ENCODE measurements around the gene OR5H14.

DNA sequence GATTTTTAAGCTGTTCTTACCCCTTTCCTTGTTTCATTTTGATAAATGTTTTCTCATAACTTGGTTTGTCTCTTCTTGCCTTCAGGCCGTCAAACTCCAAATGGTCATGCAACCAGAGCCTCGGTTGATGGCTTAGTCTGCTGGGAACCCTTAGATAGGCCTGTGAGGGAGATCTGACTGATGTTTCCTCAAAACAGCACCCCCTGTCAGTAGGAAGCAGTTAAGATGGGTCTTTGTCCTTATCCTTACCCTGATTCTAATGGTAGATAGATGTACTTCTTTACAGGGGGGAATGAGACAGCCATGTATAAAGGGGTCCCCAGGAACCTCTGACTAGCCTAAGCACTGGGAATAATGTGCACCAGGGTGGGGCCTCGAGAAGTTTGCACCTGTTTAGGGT is 33.0 kb upstream of the OR5H14 start:
- TF ChIP-seq STAT1 (conservative IDR thresholded peaks at IDR 0.05) (no peak), POLR2A (IDR thresholded peaks at IDR 0.05; ENCODE audit: low read depth, low read length) (no peak), TAF1 (IDR thresholded peaks at IDR 0.05; ENCODE audit: borderline replicate concordance, low read depth, low read length) (no peak), SUZ12 (IDR thresholded peaks at IDR 0.05; ENCODE audit: unreplicated experiment) (no peak), NBN (IDR thresholded peaks at IDR 0.05) (no peak), SRF (IDR thresholded peaks at IDR 0.05; ENCODE audit: low read depth in 2 of 2, low read length in 2 of 2) (no peak), MXI1 (IDR thresholded peaks at IDR 0.05; ENCODE audit: low read depth, low read length) (no peak), RELA (IDR thresholded peaks at IDR 0.05; ENCODE audit: borderline replicate concordance, partially characterized antibody) (no peak), ZNF217 (IDR thresholded peaks at IDR 0.05) (no peak), JUNB (IDR thresholded peaks at IDR 0.05) (no peak), KAT2A (conservative IDR thresholded peaks at IDR 0.05; ENCODE audit: control insufficient read depth, low read depth, low read length) (no peak)
- TF ChIP-seq, protein P1, sequence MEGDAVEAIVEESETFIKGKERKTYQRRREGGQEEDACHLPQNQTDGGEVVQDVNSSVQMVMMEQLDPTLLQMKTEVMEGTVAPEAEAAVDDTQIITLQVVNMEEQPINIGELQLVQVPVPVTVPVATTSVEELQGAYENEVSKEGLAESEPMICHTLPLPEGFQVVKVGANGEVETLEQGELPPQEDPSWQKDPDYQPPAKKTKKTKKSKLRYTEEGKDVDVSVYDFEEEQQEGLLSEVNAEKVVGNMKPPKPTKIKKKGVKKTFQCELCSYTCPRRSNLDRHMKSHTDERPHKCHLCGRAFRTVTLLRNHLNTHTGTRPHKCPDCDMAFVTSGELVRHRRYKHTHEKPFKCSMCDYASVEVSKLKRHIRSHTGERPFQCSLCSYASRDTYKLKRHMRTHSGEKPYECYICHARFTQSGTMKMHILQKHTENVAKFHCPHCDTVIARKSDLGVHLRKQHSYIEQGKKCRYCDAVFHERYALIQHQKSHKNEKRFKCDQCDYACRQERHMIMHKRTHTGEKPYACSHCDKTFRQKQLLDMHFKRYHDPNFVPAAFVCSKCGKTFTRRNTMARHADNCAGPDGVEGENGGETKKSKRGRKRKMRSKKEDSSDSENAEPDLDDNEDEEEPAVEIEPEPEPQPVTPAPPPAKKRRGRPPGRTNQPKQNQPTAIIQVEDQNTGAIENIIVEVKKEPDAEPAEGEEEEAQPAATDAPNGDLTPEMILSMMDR (IDR thresholded peaks at IDR 0.05 in 2 of 3, conservative IDR thresholded peaks at IDR 0.05 in 1 of 3; ENCODE audit: control insufficient read depth in 2 of 3, extremely low read depth in 1 of 3, insufficient read depth in 1 of 3, low read depth in 3 of 3, low read length in 3 of 3), result no peak
- TF ChIP-seq, protein P2, sequence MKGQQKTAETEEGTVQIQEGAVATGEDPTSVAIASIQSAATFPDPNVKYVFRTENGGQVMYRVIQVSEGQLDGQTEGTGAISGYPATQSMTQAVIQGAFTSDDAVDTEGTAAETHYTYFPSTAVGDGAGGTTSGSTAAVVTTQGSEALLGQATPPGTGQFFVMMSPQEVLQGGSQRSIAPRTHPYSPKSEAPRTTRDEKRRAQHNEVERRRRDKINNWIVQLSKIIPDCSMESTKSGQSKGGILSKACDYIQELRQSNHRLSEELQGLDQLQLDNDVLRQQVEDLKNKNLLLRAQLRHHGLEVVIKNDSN (IDR thresholded peaks at IDR 0.05; ENCODE audit: borderline replicate concordance, extremely low read length, insufficient read depth, low read depth, low read length), result no peak
- TF ChIP-seq, protein P3, sequence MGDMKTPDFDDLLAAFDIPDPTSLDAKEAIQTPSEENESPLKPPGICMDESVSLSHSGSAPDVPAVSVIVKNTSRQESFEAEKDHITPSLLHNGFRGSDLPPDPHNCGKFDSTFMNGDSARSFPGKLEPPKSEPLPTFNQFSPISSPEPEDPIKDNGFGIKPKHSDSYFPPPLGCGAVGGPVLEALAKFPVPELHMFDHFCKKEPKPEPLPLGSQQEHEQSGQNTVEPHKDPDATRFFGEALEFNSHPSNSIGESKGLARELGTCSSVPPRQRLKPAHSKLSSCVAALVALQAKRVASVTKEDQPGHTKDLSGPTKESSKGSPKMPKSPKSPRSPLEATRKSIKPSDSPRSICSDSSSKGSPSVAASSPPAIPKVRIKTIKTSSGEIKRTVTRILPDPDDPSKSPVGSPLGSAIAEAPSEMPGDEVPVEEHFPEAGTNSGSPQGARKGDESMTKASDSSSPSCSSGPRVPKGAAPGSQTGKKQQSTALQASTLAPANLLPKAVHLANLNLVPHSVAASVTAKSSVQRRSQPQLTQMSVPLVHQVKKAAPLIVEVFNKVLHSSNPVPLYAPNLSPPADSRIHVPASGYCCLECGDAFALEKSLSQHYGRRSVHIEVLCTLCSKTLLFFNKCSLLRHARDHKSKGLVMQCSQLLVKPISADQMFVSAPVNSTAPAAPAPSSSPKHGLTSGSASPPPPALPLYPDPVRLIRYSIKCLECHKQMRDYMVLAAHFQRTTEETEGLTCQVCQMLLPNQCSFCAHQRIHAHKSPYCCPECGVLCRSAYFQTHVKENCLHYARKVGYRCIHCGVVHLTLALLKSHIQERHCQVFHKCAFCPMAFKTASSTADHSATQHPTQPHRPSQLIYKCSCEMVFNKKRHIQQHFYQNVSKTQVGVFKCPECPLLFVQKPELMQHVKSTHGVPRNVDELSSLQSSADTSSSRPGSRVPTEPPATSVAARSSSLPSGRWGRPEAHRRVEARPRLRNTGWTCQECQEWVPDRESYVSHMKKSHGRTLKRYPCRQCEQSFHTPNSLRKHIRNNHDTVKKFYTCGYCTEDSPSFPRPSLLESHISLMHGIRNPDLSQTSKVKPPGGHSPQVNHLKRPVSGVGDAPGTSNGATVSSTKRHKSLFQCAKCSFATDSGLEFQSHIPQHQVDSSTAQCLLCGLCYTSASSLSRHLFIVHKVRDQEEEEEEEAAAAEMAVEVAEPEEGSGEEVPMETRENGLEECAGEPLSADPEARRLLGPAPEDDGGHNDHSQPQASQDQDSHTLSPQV (IDR thresholded peaks at IDR 0.05), result no peak

Measured in GM12878 (cell line).